NCI-H748 (cell line): ENCODE measurements around the gene ASCL1.

Source experiments
- DNase-seq: peaks from one replicate; lab custom pipeline; 2025; ENCODE audit not compliant: unreplicated experiment; lab: John Stamatoyannopoulos, UW

Gene ASCL1

GRCh38 chr12:102973583-102973982, 16.1 kb downstream of the ASCL1 start:
- no peak for DNase-seq

GRCh38 chr12:102976609-102977280, 19.3 kb downstream of the ASCL1 start:
- peak; percentile 22 for DNase-seq

GRCh38 chr12:102977945-102978706, 20.7 kb downstream of the ASCL1 start:
- no peak for DNase-seq

GRCh38 chr12:102980350-102980749, 22.9 kb downstream of the ASCL1 start:
- no peak for DNase-seq

GRCh38 chr12:102990419-102990818, 32.9 kb downstream of the ASCL1 start:
- peak; percentile 53 for DNase-seq

- DNase-seq: peak; percentile 81
These were observed 34.8 kb downstream of the ASCL1 start for GRCh38 chr12:102992297-102992696.

- peak; percentile 6 for DNase-seq
These were observed 35.2 kb downstream of the ASCL1 start for GRCh38 chr12:102992720-102993119.

GRCh38 chr12:102993537-102993936, 36.1 kb downstream of the ASCL1 start:
- DNase-seq: no peak

- DNase-seq: no peak
These were observed 37.9 kb downstream of the ASCL1 start for GRCh38 chr12:102995372-102995771.
